H9 (cell line): Measurements from ENCODE around the gene FAM43B. TPM values are rescaled to one million over a fixed set of nuclear protein-coding genes. Genes with fewer than 3 reads are reported as not detected.

Source experiments
- DNase-seq: peaks from one replicate; pipeline ENCODE4 v3.0.0-alpha.2; 2017
- H2AFZ ChIP-seq: one replicate; pipeline ENCODE4 v1.6.1; 2013; ENCODE audit warnings: mild to moderate bottlenecking, low read length, control low read depth, moderate library complexity
- H2AK5ac ChIP-seq: 2 replicates; pipeline ENCODE4 v1.6.1; 2013; ENCODE audit warnings: low read length, control low read depth, mixed read lengths; ENCODE audit not compliant: insufficient read length
- H2BK120ac ChIP-seq: one replicate; pipeline ENCODE4 v1.6.1; 2013; ENCODE audit warnings: low read depth, mild to moderate bottlenecking, low read length, control low read depth, inconsistent platforms; ENCODE audit not compliant: poor library complexity, severe bottlenecking
- H2BK12ac ChIP-seq: 2 replicates; pipeline ENCODE4 v1.6.1; 2013; ENCODE audit warnings: low read length, control low read depth, mixed read lengths, low read depth; ENCODE audit not compliant: insufficient read length
- H2BK15ac ChIP-seq: 2 replicates; pipeline ENCODE4 v1.6.1; 2013; ENCODE audit warnings: low read depth, low read length, control low read depth
- H2BK20ac ChIP-seq: one replicate; pipeline ENCODE4 v1.6.1; 2013; ENCODE audit warnings: low read depth, mild to moderate bottlenecking, low read length, control low read depth, inconsistent platforms; ENCODE audit not compliant: poor library complexity, severe bottlenecking
- H2BK5ac ChIP-seq: 2 replicates; pipeline ENCODE4 v1.6.1; 2013; ENCODE audit warnings: low read length, control low read depth, mixed read lengths; ENCODE audit not compliant: insufficient read length
- H3K14ac ChIP-seq: 2 replicates; pipeline ENCODE4 v1.6.1; 2013; ENCODE audit warnings: low read length, control low read depth; ENCODE audit not compliant: insufficient read depth
- H3K18ac ChIP-seq: 2 replicates; pipeline ENCODE4 v1.6.1; 2013; ENCODE audit warnings: low read depth, mild to moderate bottlenecking, mixed read lengths, low read length, control low read depth; ENCODE audit not compliant: insufficient read length
- H3K23ac ChIP-seq: 2 replicates; pipeline ENCODE4 v1.6.1; 2013; ENCODE audit warnings: low read length, control low read depth, mixed read lengths, low read depth; ENCODE audit not compliant: insufficient read length
- H3K23me2 ChIP-seq: 2 replicates; pipeline ENCODE4 v1.6.1; 2013; ENCODE audit warnings: low read depth, mild to moderate bottlenecking, mixed read lengths, low read length, control low read depth; ENCODE audit not compliant: insufficient read length, poor library complexity, severe bottlenecking
- H3K27ac ChIP-seq: 2 replicates; pipeline ENCODE4 v1.5.1; 2013; ENCODE audit warnings: low read length, control low read depth, mixed read lengths, low read depth; ENCODE audit not compliant: insufficient read length
- H3K27me3 ChIP-seq: 2 replicates; pipeline ENCODE4 v1.6.1; 2013; ENCODE audit warnings: low read length, control low read depth, inconsistent platforms; ENCODE audit not compliant: insufficient read depth
- H3K4ac ChIP-seq: 2 replicates; pipeline ENCODE4 v1.6.1; 2013; ENCODE audit warnings: low read depth, mild to moderate bottlenecking, control low read depth, inconsistent platforms, low read length, moderate library complexity
- H3K4me1 ChIP-seq: 2 replicates; pipeline ENCODE4 v1.6.1; 2013; ENCODE audit warnings: low read length, control low read depth, inconsistent platforms; ENCODE audit not compliant: insufficient read depth
- H3K4me2 ChIP-seq: 2 replicates; pipeline ENCODE4 v1.6.1; 2013; ENCODE audit warnings: low read length, control low read depth, mixed read lengths; ENCODE audit not compliant: insufficient read length, insufficient read depth
- H3K56ac ChIP-seq: 2 replicates; pipeline ENCODE4 v1.6.1; 2013; ENCODE audit warnings: low read depth, mild to moderate bottlenecking, mixed read lengths, low read length, control low read depth; ENCODE audit not compliant: insufficient read length
- H3K79me1 ChIP-seq: 2 replicates; pipeline ENCODE4 v1.6.1; 2013; ENCODE audit warnings: low read depth, mild to moderate bottlenecking, moderate library complexity, low read length, control low read depth, inconsistent platforms; ENCODE audit not compliant: insufficient read depth, poor library complexity, severe bottlenecking
- H3K79me2 ChIP-seq: 2 replicates; pipeline ENCODE4 v1.6.1; 2013; ENCODE audit warnings: low read length, control low read depth, inconsistent platforms; ENCODE audit not compliant: insufficient read depth
- H3K9ac ChIP-seq: 2 replicates; pipeline ENCODE4 v1.6.1; 2013; ENCODE audit warnings: low read length, control low read depth, mixed read lengths; ENCODE audit not compliant: insufficient read length; ENCODE audit errors: extremely low read depth
- H3K9me3 ChIP-seq: one replicate; pipeline ENCODE4 v1.6.1; 2013; ENCODE audit warnings: low read depth, low read length, inconsistent platforms; ENCODE audit not compliant: control insufficient read depth
- H3T11ph ChIP-seq: one replicate; pipeline ENCODE4 v1.6.1; 2013; ENCODE audit warnings: mild to moderate bottlenecking, low read length, control low read depth, inconsistent platforms
- H4K20me1 ChIP-seq: one replicate; pipeline ENCODE4 v1.6.1; 2013; ENCODE audit not compliant: control insufficient read depth, insufficient read length, insufficient read depth
- H4K5ac ChIP-seq: 2 replicates; pipeline ENCODE4 v1.6.1; 2013; ENCODE audit warnings: low read depth, mild to moderate bottlenecking, mixed read lengths, low read length, control low read depth; ENCODE audit not compliant: insufficient read length
- H4K8ac ChIP-seq: replicated peaks from 2 replicates; pipeline ENCODE4 v1.6.1; 2013; ENCODE audit warnings: low read length, control low read depth, mixed read lengths, low read depth; ENCODE audit not compliant: insufficient read length
- H4K91ac ChIP-seq: 2 replicates; pipeline ENCODE4 v1.6.1; 2013; ENCODE audit warnings: low read depth, mild to moderate bottlenecking, moderate library complexity, mixed read lengths, low read length, control low read depth; ENCODE audit not compliant: insufficient read length
- H3K27ac Mint-ChIP-seq, 3 experiments: 2 replicates in 2 of 3; 3 replicates in 1 of 3; pipeline ENCODE4 v1.8.0; 2020 to 2021; ENCODE audit warnings: mixed read lengths in 3 of 3, mild to moderate bottlenecking in 1 of 3, moderate library complexity in 1 of 3
- H3K27me3 Mint-ChIP-seq: 2 replicates; pipeline ENCODE4 v1.8.0; 2021; ENCODE audit warnings: low read depth, mild to moderate bottlenecking, moderate library complexity, mixed read lengths
- H3K36me3 Mint-ChIP-seq, 3 experiments: 2 replicates in 2 of 3; 3 replicates in 1 of 3; pipeline ENCODE4 v1.8.0; 2020 to 2021; ENCODE audit warnings: low read depth in 3 of 3, mixed read lengths in 3 of 3; ENCODE audit not compliant: insufficient read depth in 1 of 3
- H3K4me1 Mint-ChIP-seq, 2 experiments: 2 replicates each; pipeline ENCODE4 v1.8.0; 2020; ENCODE audit warnings: mixed read lengths in 2 of 2
- H3K4me3 Mint-ChIP-seq, 2 experiments: 2 replicates in 1 of 2; 3 replicates in 1 of 2; pipeline ENCODE4 v1.8.0; 2020 to 2021; ENCODE audit warnings: mild to moderate bottlenecking in 2 of 2, mixed read lengths in 2 of 2, moderate library complexity in 1 of 2
- H3K9me3 Mint-ChIP-seq, 2 experiments: 2 replicates in 1 of 2; 3 replicates in 1 of 2; pipeline ENCODE4 v1.8.0; 2020; ENCODE audit warnings: mild to moderate bottlenecking in 2 of 2, mixed read lengths in 2 of 2, moderate library complexity in 1 of 2
- CTCF ChIP-seq: fragments of 200-600 bp; sonication (generic); conservative IDR thresholded peaks from 3 replicates; pipeline ENCODE4 v1.8.0; 2021; ENCODE audit warnings: antibody characterized with exemption, mild to moderate bottlenecking
- WGBS: extraction: QIAGEN DNeasy Blood & Tissue Kit; methylation state at CpG from one replicate; pipeline ENCODE4 v1.1.7; 2013; ENCODE audit warnings: missing lambda C conversion rate, low lambda C conversion rate, mixed read lengths; ENCODE audit not compliant: insufficient read length; ENCODE audit errors: extremely low coverage; 5-methylcytosine and 5-hydroxymethylcytosine counted together
- total RNA-seq: library from RNA; stranded (reverse); gene quantifications from 2 replicates; pipeline ENCODE4 v1.2.1, GENCODE V29; 2021

The FAM43B gene
- total RNA-seq, 1 experiment from 2014 or later, result 0.22 TPM

- H3K14ac ChIP-seq, result no peak overlapping the region
- no CpG with 5 or more reads among the region's 2 CpGs for WGBS
- no peak for TF ChIP-seq CTCF
Observed at GRCh38 chr1:20587661-20588053, 35.3 kb downstream of the FAM43B start.

More at GRCh38 chr1:20587661-20588053, 35.3 kb downstream of the FAM43B start:
- Histone ChIP-seq H3K79me2 (no peaks in the 10 kb centered on the region), H2BK15ac (no peak overlapping the region), H2BK5ac (no peak overlapping the region), H2BK12ac (no peak overlapping the region), H3K79me1 (no peaks in the 10 kb centered on the region), H3T11ph (no peak overlapping the region), H3K23me2 (no peaks in the 10 kb centered on the region), H4K5ac (no peak overlapping the region), H4K91ac (no peak overlapping the region), H2BK20ac (no peak overlapping the region), H3K27me3 (no peaks in the 10 kb centered on the region), H2AK5ac (no peak overlapping the region), H4K20me1 (peaks cover 2% of the 10 kb centered on the region), H2BK120ac (no peak overlapping the region), H3K4me2 (no peak overlapping the region), H3K27ac (no peak overlapping the region), H3K18ac (no peak overlapping the region), H3K9me3 (no peaks in the 10 kb centered on the region), H3K4me1 (no peaks in the 10 kb centered on the region), H3K56ac (no peak overlapping the region), H3K23ac (no peak overlapping the region), H3K4ac (no peak overlapping the region), H4K8ac (no peak overlapping the region), H3K9ac (no peak overlapping the region), H2AFZ (no peak overlapping the region)
- Mint-ChIP-seq H3K27me3 (peaks cover 16% of the 10 kb centered on the region), H3K4me3 (no peak overlapping the region), H3K27ac (no peak overlapping the region), H3K36me3 (no peaks in the 10 kb centered on the region; a peak in 1 of 7 replicates), H3K4me1 (peaks cover 28 to 30% of the 10 kb centered on the region in 2 experiments), H3K9me3 (no peaks in the 10 kb centered on the region; a peak in 2 of 5 replicates)
- no peak for DNase-seq
